Mucosa of rectum (tissue), 2 donors: ENCODE results near the gene GABPB2.

Experiments
- H3K27ac ChIP-seq, 2 donors: one replicate each; pipeline ENCODE4 v1.7.0; 2013; ENCODE audit warnings: inconsistent platforms in 2 of 2, low read depth in 2 of 2, low read length in 2 of 2
- H3K27me3 ChIP-seq, 2 donors: one replicate each; pipeline ENCODE4 v1.7.0; 2013; ENCODE audit warnings: low read length in 2 of 2; ENCODE audit not compliant: control insufficient read depth in 2 of 2, insufficient read depth in 2 of 2
- H3K36me3 ChIP-seq, 2 donors: one replicate each; pipeline ENCODE4 v1.7.0; 2013; ENCODE audit warnings: low read length in 2 of 2; ENCODE audit not compliant: control insufficient read depth in 2 of 2, insufficient read depth in 2 of 2
- H3K4me1 ChIP-seq, 2 donors: one replicate each; pipeline ENCODE4 v1.7.0; 2013; ENCODE audit warnings: low read length in 2 of 2, mild to moderate bottlenecking in 1 of 2; ENCODE audit not compliant: control insufficient read depth in 2 of 2, insufficient read depth in 2 of 2
- H3K4me3 ChIP-seq, 2 donors: one replicate each; pipeline ENCODE4 v1.7.0; 2013; ENCODE audit warnings: low read length in 2 of 2
- H3K9ac ChIP-seq, 2 donors: one replicate each; pipeline ENCODE4 v1.7.0; 2013; ENCODE audit warnings: low read length in 2 of 2, low read depth in 1 of 2, mild to moderate bottlenecking in 1 of 2
- H3K9me3 ChIP-seq, 2 donors: one replicate each; pipeline ENCODE4 v1.7.0; 2013; ENCODE audit warnings: low read length in 2 of 2; ENCODE audit not compliant: control insufficient read depth in 2 of 2
- donor health status: healthy.
- donor health status: Normal muscosa, but diverticular disease.

Gene GABPB2

DNA sequence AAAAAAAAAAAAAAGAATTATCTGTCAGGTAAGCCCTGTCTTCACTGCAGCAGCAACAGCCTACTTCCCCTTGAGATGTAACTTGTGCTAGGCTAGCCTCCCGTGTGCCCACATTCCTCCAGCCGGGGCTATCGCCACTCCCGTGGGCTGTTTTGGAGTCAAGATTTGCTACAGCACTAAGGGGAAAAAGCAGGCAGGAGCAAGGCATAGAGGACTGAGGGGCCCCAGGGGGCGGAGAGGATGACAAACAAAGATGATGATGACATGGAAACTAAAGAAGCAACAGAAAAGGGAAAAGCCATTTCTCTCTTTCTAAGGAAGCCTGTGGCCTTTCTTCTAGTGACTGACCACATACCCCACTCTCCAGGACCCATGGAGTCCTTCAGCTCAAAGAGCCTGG, 87.8 kb downstream of the GABPB2 start:
- Histone ChIP-seq H3K27me3 (no peaks in the 10 kb centered on the region), H3K9me3 (no peaks in the 10 kb centered on the region), H3K9ac (no peak overlapping the region), H3K4me1 (no peaks in the 10 kb centered on the region), H3K4me3 (peak overlapping the region in 1 of 2 donors; percentile 15), H3K36me3 (peaks cover 25% of the 10 kb centered on the region in 2 donors), H3K27ac (peak overlapping the region in 1 of 2 donors; percentile 11)

DNA sequence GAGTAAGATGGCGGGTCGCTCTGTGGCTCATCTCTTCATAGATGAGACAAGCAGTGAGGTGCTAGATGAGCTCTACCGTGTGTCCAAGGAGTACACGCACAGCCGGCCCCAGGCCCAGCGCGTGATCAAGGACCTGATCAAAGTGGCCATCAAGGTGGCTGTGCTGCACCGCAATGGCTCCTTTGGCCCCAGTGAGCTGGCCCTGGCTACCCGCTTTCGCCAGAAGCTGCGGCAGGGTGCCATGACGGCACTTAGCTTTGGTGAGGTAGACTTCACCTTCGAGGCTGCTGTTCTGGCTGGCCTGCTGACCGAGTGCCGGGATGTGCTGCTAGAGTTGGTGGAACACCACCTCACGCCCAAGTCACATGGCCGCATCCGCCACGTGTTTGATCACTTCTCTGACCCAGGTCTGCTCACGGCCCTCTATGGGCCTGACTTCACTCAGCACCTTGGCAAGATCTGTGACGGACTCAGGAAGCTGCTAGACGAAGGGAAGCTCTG, 88.2 kb downstream of the GABPB2 start:
- H3K27ac ChIP-seq: peak overlapping the region in 1 of 2 donors; percentile 11

DNA sequence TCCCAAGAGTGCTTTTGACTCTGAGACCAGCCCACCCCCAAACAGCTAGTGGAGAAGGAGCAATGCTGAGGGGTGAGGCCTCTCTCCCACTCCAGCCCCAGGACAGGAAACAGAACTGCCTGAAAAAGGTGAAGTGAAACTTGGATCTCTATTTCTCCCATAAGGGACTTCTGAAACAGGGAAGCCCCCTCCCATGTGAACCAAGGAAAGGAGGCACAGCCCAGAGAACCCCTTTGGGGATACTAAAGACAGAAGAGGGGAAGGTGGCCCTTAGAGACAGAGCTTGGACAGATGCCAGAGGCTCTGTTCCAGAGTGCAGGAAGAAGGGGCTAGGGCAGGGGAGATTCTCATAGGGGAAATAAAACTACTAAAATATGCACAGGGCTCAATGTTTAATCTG, 88.8 kb downstream of the GABPB2 start:
- Histone ChIP-seq H3K27me3 (no peaks in the 10 kb centered on the region), H3K36me3 (peaks cover 25% of the 10 kb centered on the region in 2 donors), H3K4me3 (no peak overlapping the region), H3K4me1 (no peaks in the 10 kb centered on the region), H3K27ac (peak overlapping the region in 1 of 2 donors; percentile 11), H3K9ac (no peak overlapping the region), H3K9me3 (no peaks in the 10 kb centered on the region)

More for the DNA sequence above, 88.2 kb downstream of the GABPB2 start:
- Histone ChIP-seq H3K4me3 (no peak overlapping the region), H3K4me1 (no peaks in the 10 kb centered on the region), H3K9ac (no peak overlapping the region), H3K27me3 (no peaks in the 10 kb centered on the region), H3K9me3 (no peaks in the 10 kb centered on the region), H3K36me3 (peaks cover 25% of the 10 kb centered on the region in 2 donors)

DNA sequence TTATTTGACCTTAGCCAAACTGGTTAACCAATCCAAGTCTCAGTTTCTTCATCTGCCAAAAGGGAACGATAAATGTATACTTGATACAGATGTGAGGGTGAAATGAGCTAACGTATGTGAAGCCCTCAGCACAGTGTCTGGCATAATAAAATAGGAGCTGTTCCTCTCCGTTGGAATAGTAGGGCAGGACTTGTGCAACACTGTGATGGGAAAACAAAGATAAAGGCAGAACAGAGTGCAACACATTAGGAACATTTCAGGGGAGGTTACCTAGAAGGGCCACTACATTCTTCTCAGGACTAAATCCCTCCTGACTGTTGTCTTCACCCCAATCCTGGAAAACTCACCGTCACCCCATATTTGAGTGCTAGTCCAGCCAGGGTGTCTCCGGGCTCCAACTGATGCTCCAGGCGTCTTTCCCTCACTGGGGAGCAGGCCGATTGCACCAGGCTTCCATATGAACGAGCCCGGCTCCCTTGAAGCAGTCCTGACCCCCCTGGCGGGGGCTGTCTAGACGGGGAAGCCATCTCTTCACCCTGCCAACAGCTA, 94.2 kb downstream of the GABPB2 start:
- Histone ChIP-seq H3K36me3 (peaks cover 22 to 24% of the 10 kb centered on the region in 2 donors), H3K9ac (peak overlapping the region; percentile 53 to 83), H3K27ac (peak overlapping the region; percentile 85), H3K4me1 (peaks cover 13 to 18% of the 10 kb centered on the region in 2 donors), H3K9me3 (no peaks in the 10 kb centered on the region), H3K27me3 (no peaks in the 10 kb centered on the region), H3K4me3 (peak overlapping the region; percentile 78 to 100)

DNA sequence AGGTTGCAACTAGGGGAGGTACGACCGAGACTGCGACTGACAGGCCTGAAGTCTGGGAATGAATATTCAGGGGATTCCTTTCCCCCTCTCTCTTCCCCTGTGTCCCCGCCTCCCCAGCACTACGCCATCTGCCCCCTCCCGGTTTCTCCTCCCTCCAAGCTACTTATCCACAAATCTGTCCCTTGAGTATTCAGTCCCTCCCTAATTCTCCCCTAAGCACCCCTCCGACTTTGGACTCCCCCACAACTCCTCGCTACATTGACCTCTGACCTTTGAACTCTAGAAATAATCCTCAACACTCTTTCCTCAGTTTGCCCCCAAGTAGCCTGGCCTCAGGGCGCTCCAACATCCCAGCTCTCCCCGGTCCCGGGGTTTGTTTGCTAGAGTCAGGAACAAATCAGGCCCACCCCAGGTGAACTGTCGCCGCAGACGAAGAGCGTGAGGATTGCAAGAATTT, 94.7 kb downstream of the GABPB2 start:
- Histone ChIP-seq H3K36me3 (peaks cover 24 to 27% of the 10 kb centered on the region in 2 donors), H3K27me3 (no peaks in the 10 kb centered on the region), H3K4me3 (peak overlapping the region; percentile 78 to 100), H3K9me3 (no peaks in the 10 kb centered on the region), H3K9ac (peak overlapping the region; percentile 83 to 96), H3K4me1 (peaks cover 13 to 18% of the 10 kb centered on the region in 2 donors), H3K27ac (peak overlapping the region; percentile 85)

DNA sequence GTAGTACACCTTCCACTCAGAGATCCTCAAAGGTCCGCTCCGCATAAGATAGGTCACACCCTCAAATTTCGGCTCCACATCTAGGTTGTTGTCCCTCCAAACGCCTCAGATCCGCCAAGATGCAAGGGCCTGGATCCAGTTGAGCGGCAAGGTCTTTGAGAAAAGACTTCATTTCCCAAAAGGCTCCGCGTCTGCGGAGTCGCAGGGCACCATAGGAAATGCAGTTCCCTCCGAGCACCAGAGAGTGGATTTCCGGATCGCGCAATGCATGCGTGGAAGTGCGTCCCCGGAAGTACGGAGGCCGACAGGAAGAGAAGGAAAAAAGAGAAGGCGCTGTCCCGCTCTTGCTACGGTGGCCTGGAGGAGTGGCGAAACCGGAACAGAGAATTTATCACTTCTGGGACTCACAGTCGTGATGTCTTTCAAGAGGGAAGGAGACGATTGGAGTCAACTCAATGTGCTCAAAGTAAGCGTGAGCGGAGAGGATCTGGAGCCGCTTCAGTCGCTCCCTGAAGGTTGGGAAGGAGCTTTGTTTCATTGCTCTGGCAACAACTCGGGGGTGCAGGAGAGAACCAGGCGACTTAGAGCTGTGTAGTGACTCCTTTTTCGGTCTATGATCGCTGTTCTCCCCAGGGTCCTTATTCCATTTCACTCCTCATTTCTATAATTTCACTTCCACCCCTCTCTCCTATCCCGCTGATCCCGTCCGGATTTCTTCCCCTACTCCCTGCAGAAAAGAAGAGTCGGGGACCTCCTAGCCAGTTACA, 95.4 kb downstream of the GABPB2 start, which contains the start of the genes LYSMD1 and SCNM1:
Gene LYSMD1, minus strand, starts transcription at position 165 of the 767 bp plus-strand sequence. CDS start 644 bp downstream, outside the sequence.
Gene SCNM1, plus strand, starts transcription at position 407 of the 767 bp plus-strand sequence. Its CDS starts 9 bp downstream, at position 416.
- H3K27ac ChIP-seq: peak within 1 kb of the TSS; percentile 85
- H3K4me1 ChIP-seq: peaks cover 13 to 18% of the 10 kb centered on the region in 2 donors
- H3K9ac ChIP-seq: peak within 1 kb of the TSS; percentile 83 to 96
- no peaks in the 10 kb centered on the region for H3K27me3 ChIP-seq
- H3K9me3 ChIP-seq: no peaks in the 10 kb centered on the region
- H3K36me3 ChIP-seq: peaks cover 26 to 27% of the 10 kb centered on the region in 2 donors
- peak within 1 kb of the TSS; percentile 78 to 100 for H3K4me3 ChIP-seq

DNA sequence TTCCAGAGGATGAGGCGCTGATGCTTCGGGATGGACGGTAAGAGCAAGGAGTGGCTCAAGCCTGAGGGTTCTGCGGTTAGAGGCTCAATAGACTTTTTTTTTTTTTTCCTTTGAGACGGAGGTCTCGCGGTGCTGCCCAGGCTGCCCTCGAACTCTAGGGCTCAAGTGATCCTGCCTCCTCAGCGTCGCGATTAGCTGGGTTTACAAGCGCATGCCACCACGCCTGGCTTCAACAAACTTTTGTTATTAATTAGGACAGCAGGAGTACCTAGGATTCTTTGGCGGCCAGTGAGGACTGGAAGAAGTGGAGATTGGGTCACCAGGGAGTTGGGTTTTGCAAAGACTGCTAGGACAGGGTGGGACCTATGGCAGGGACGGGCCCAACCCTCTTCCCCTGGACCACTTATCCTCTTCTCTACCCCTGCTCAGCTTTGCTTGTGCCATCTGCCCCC, 96.0 kb downstream of the GABPB2 start:
- Histone ChIP-seq H3K4me1 (peaks cover 13 to 18% of the 10 kb centered on the region in 2 donors), H3K9me3 (no peaks in the 10 kb centered on the region), H3K4me3 (peak overlapping the region; percentile 78 to 100), H3K27ac (peak overlapping the region in 1 of 2 donors; percentile 82), H3K27me3 (no peaks in the 10 kb centered on the region), H3K36me3 (peaks cover 27 to 30% of the 10 kb centered on the region in 2 donors), H3K9ac (peak overlapping the region; percentile 83 to 96)

DNA sequence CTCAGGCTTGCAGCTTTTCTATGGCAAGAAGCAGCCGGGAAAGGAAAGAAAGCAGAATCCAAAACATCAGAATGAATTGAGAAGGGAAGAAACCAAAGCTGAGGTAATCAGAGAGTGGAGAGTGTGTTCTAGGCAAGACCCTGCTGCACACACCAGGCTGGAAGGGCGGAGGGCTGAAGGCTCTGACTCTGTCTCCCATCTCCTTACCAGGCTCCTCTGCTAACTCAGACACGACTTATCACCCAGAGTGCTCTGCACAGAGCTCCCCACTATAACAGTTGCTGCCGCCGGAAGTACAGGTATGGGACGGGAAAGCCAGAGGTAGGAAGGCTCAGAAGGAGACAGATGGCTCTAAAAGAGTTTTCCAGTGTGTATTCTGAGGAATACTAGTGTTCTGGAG, 96.6 kb downstream of the GABPB2 start:
- H3K4me3 ChIP-seq: peak overlapping the region; percentile 78 to 100
- H3K27ac ChIP-seq: no peak overlapping the region
- peaks cover 13 to 18% of the 10 kb centered on the region in 2 donors for H3K4me1 ChIP-seq

DNA sequence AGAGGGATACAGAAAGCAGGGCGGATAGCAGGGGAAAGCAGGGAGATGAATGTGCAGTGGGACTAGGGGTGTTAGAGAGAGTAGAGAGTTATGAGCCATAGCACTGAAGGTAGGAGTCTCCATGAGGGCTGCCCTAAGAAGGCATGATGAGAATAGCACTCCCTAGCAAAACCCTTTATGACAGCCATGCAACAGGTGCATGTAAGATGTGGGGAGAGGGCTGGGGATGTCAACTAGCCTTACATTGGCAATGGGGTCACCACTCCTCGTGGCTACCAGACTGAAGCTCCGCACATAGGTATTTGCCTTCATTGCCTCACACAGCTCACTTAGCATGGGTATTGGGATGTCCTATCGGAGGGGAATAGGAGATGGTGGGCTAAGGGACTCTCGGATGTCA, 100.6 kb downstream of the GABPB2 start:
- Histone ChIP-seq H3K36me3 (peaks cover 31 to 55% of the 10 kb centered on the region in 2 donors), H3K4me3 (no peak overlapping the region), H3K27me3 (no peaks in the 10 kb centered on the region), H3K9ac (no peak overlapping the region), H3K27ac (no peak overlapping the region), H3K4me1 (peaks cover 7 to 10% of the 10 kb centered on the region in 2 donors), H3K9me3 (no peaks in the 10 kb centered on the region)

More for the DNA sequence above, 96.6 kb downstream of the GABPB2 start:
- no peak overlapping the region for H3K9ac ChIP-seq
- no peaks in the 10 kb centered on the region for H3K9me3 ChIP-seq
- H3K36me3 ChIP-seq: peaks cover 23 to 28% of the 10 kb centered on the region in 2 donors
- H3K27me3 ChIP-seq: no peaks in the 10 kb centered on the region
